Astrocyte (in vitro differentiated cells and primary cell): ENCODE measurements around the gene EIF4G3.

Experiments
- EZH2 ChIP-seq: IDR thresholded peaks from 2 replicates; pipeline ENCODE4 v1.6.1; 2012; ENCODE audit warnings: mild to moderate bottlenecking, low read length, inconsistent platforms; ENCODE audit not compliant: insufficient read depth
- TF ChIP-seq, protein P1 (sequence below): IDR thresholded peaks from 2 replicates; pipeline ENCODE4 v1.5.1; 2011; ENCODE audit warnings: low read depth, mild to moderate bottlenecking, inconsistent platforms, low read length, moderate library complexity; ENCODE audit not compliant: insufficient read depth

DNA sequence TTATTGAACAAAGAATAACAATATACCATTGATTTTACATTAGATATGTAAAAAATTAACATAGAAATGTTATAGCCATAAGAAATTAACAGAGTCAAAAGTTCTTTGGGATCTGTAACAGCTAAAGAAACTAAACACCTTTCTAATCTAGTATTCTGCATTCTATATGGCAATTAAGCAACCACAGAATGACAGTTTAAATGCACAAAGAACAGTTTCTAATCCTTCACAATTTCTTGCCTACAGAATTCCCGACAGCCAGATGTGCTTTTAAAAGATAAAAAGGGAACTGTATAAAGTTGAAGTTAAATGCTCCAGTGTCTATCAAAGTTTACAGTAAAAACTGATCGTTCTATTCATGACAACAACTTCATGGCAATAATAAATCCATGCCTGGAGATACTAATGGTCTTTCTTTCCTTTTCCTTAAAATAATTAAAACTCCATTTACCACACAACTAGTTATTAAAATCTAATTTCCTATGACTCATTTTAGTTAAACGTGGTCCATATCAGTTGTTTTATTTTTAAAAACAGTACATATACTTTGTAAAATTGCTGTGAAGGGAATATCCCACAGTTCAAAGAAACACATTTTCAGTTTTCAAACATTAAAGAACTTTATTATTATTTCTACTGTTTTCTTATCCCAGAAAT lies 110.2 kb downstream of the EIF4G3 start:
- TF ChIP-seq, protein P1, sequence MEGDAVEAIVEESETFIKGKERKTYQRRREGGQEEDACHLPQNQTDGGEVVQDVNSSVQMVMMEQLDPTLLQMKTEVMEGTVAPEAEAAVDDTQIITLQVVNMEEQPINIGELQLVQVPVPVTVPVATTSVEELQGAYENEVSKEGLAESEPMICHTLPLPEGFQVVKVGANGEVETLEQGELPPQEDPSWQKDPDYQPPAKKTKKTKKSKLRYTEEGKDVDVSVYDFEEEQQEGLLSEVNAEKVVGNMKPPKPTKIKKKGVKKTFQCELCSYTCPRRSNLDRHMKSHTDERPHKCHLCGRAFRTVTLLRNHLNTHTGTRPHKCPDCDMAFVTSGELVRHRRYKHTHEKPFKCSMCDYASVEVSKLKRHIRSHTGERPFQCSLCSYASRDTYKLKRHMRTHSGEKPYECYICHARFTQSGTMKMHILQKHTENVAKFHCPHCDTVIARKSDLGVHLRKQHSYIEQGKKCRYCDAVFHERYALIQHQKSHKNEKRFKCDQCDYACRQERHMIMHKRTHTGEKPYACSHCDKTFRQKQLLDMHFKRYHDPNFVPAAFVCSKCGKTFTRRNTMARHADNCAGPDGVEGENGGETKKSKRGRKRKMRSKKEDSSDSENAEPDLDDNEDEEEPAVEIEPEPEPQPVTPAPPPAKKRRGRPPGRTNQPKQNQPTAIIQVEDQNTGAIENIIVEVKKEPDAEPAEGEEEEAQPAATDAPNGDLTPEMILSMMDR = no peak
- no peak for TF ChIP-seq EZH2
